GM23338 (cell line): ENCODE measurements around the gene EBLN1. TPM values are rescaled to one million over a fixed set of nuclear protein-coding genes. Genes with fewer than 3 reads are reported as not detected.
A peak's percentile ranks its signal among the peaks of the same experiment; 100 is the strongest.

Source experiments
- ATAC-seq: fragments of 200-7000 bp; cut with Tn5 transposase; 3 replicates; pipeline ENCODE4 v1.9.1; 2020
- DNase-seq: peaks from one replicate; pipeline ENCODE4 v3.0.0-alpha.2; 2015; ENCODE audit warnings: low spot score
- H2AFZ ChIP-seq: fragments of 200-600 bp; sonication (generic); 2 replicates; pipeline ENCODE4 v1.8.0; 2016; ENCODE audit warnings: antibody characterized with exemption, mild to moderate bottlenecking, moderate library complexity
- H3F3A ChIP-seq: fragments of 200-600 bp; sonication (generic); replicated peaks from 2 replicates; pipeline ENCODE4 v1.8.0; 2017; ENCODE audit warnings: antibody characterized with exemption, mixed run types, low read depth
- H3K27ac ChIP-seq: fragments of 200-600 bp; sonication (generic); 2 replicates; pipeline ENCODE4 v1.6.1; 2016; ENCODE audit warnings: low read depth
- H3K27me3 ChIP-seq: fragments of 200-600 bp; sonication (generic); 2 replicates; pipeline ENCODE4 v1.8.0; 2016; ENCODE audit warnings: mild to moderate bottlenecking, mixed run types, moderate library complexity; ENCODE audit not compliant: insufficient read depth
- H3K36me3 ChIP-seq: fragments of 200-600 bp; sonication (generic); 2 replicates; pipeline ENCODE4 v1.8.0; 2016; ENCODE audit warnings: mild to moderate bottlenecking; ENCODE audit not compliant: insufficient read depth
- H3K4me1 ChIP-seq: fragments of 200-600 bp; sonication (generic); 2 replicates; pipeline ENCODE4 v1.8.0; 2016; ENCODE audit warnings: mild to moderate bottlenecking, moderate library complexity; ENCODE audit not compliant: insufficient read depth
- H3K4me2 ChIP-seq: fragments of 200-600 bp; sonication (generic); 2 replicates; pipeline ENCODE4 v1.7.1; 2017; ENCODE audit warnings: mixed run types
- H3K4me3 ChIP-seq: fragments of 200-600 bp; sonication (generic); 2 replicates; pipeline ENCODE4 v1.6.1; 2016; ENCODE audit warnings: mixed run types
- H3K79me2 ChIP-seq: fragments of 200-600 bp; sonication (generic); replicated peaks from 2 replicates; pipeline ENCODE4 v1.8.0; 2017; ENCODE audit warnings: mild to moderate bottlenecking; ENCODE audit not compliant: insufficient read depth
- H3K9me2 ChIP-seq: fragments of 200-600 bp; sonication (generic); 2 replicates; pipeline ENCODE4 v1.8.0; 2017; ENCODE audit not compliant: insufficient read depth
- H4K20me1 ChIP-seq: fragments of 200-600 bp; sonication (generic); replicated peaks from 2 replicates; pipeline ENCODE4 v1.8.0; 2017; ENCODE audit warnings: mild to moderate bottlenecking; ENCODE audit not compliant: insufficient read depth
- H3K27ac Mint-ChIP-seq: 2 replicates; pipeline ENCODE4 v1.8.0; 2020; ENCODE audit warnings: inconsistent platforms, mild to moderate bottlenecking, moderate library complexity, mixed read lengths
- H3K27me3 Mint-ChIP-seq: 3 replicates; pipeline ENCODE4 v1.8.0; 2022; ENCODE audit warnings: low read depth, mild to moderate bottlenecking, moderate library complexity, mixed read lengths, inconsistent platforms; ENCODE audit not compliant: insufficient read depth, poor library complexity
- H3K36me3 Mint-ChIP-seq: 3 replicates; pipeline ENCODE4 v1.8.0; 2021; ENCODE audit warnings: low read depth, mild to moderate bottlenecking, inconsistent platforms, moderate library complexity, mixed read lengths
- H3K4me1 Mint-ChIP-seq: 3 replicates; pipeline ENCODE4 v1.8.0; 2020; ENCODE audit warnings: mild to moderate bottlenecking, inconsistent platforms, mixed read lengths
- H3K4me3 Mint-ChIP-seq: 3 replicates; pipeline ENCODE4 v1.8.0; 2021; ENCODE audit warnings: moderate library complexity, mild to moderate bottlenecking, inconsistent platforms, mixed read lengths
- H3K9me3 Mint-ChIP-seq: 3 replicates; pipeline ENCODE4 v1.8.0; 2020; ENCODE audit warnings: moderate library complexity, mild to moderate bottlenecking, inconsistent platforms, mixed read lengths
- EZH2 ChIP-seq: fragments of 200-600 bp; sonication (generic); IDR thresholded peaks from one replicate; pipeline ENCODE4 v1.8.0; 2017; ENCODE audit warnings: antibody characterized with exemption, mild to moderate bottlenecking, low read depth; ENCODE audit not compliant: unreplicated experiment
- EZH2phosphoT487 ChIP-seq: fragments of 200-600 bp; sonication (generic); IDR thresholded peaks from one replicate; pipeline ENCODE4 v1.8.1; 2018; ENCODE audit warnings: antibody characterized with exemption; ENCODE audit not compliant: unreplicated experiment
- JUNB ChIP-seq: IDR thresholded peaks from one replicate; pipeline ENCODE4 v1.6.1; 2016; ENCODE audit warnings: antibody characterized with exemption; ENCODE audit not compliant: unreplicated experiment
- NANOG ChIP-seq: IDR thresholded peaks from 2 replicates; pipeline ENCODE4 v1.6.1; 2016; ENCODE audit warnings: antibody characterized with exemption, borderline replicate concordance
- ZNF331 ChIP-seq: fragments of 250-450 bp; sonication (Bioruptor Pico); IDR thresholded peaks from 2 replicates; pipeline ENCODE4 v1.5.0; 2020; ENCODE audit warnings: low read depth, mild to moderate bottlenecking, moderate library complexity
- polyA plus RNA-seq: library from polyadenylated mRNA; unstranded; fragments of >200 nt; fragmentation: Nextera tagmentation; extraction: Ambion mirVana; gene quantifications from 2 replicates; pipeline ENCODE4 v1.2.1, GENCODE V29; 2016
- total RNA-seq: library from RNA; depleted of rRNA; stranded (reverse); fragments of >200 nt; shearing (Covaris generic); gene quantifications from 2 replicates; pipeline ENCODE4 v1.2.3, GENCODE V29; 2014; rRNA removed
- TF ChIP-seq, protein P1 (sequence below): IDR thresholded peaks from 2 replicates; pipeline ENCODE4 v1.6.1; 2016; ENCODE audit warnings: antibody characterized with exemption
- TF ChIP-seq, protein P2 (sequence below): fragments of 250-450 bp; sonication (Bioruptor Pico); IDR thresholded peaks from 2 replicates; pipeline ENCODE4 v1.5.0; 2020; ENCODE audit warnings: mild to moderate bottlenecking, moderate library complexity

EBLN1 gene
- total and polyA plus RNA-seq, 2 experiments from 2014 or later: not detected

DNA sequence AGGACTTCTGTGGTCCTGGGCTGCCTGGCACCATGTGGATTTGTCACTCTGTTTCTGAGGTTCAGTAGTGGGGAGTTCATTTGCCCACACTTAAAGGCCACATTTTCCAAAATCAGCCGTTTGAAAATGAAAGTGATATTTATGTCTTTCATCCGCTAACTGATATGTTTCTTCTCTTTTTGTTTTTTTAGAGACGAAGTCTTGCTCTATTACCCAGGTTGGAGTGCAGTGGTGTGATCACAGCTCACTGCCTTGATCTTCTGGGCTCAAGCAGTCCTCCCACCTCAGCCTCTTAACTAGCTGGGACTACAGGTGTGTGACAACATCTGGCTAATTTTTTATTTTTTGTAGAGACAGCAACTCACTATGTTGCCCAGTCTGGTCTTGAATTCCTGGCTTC is 58.6 kb downstream of the EBLN1 start:
- no peaks in the 10 kb centered on the region for H3F3A ChIP-seq
- DNase-seq (no peak), ATAC-seq (no peak)
- TF ChIP-seq, protein P1, sequence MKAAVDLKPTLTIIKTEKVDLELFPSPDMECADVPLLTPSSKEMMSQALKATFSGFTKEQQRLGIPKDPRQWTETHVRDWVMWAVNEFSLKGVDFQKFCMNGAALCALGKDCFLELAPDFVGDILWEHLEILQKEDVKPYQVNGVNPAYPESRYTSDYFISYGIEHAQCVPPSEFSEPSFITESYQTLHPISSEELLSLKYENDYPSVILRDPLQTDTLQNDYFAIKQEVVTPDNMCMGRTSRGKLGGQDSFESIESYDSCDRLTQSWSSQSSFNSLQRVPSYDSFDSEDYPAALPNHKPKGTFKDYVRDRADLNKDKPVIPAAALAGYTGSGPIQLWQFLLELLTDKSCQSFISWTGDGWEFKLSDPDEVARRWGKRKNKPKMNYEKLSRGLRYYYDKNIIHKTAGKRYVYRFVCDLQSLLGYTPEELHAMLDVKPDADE: no peak
- TF ChIP-seq NANOG (no peak), EZH2 (no peak), EZH2phosphoT487 (no peak), ZNF331 (CRISPR knock-in tag) (no peak), JUNB (no peak)
- TF ChIP-seq, protein P2, sequence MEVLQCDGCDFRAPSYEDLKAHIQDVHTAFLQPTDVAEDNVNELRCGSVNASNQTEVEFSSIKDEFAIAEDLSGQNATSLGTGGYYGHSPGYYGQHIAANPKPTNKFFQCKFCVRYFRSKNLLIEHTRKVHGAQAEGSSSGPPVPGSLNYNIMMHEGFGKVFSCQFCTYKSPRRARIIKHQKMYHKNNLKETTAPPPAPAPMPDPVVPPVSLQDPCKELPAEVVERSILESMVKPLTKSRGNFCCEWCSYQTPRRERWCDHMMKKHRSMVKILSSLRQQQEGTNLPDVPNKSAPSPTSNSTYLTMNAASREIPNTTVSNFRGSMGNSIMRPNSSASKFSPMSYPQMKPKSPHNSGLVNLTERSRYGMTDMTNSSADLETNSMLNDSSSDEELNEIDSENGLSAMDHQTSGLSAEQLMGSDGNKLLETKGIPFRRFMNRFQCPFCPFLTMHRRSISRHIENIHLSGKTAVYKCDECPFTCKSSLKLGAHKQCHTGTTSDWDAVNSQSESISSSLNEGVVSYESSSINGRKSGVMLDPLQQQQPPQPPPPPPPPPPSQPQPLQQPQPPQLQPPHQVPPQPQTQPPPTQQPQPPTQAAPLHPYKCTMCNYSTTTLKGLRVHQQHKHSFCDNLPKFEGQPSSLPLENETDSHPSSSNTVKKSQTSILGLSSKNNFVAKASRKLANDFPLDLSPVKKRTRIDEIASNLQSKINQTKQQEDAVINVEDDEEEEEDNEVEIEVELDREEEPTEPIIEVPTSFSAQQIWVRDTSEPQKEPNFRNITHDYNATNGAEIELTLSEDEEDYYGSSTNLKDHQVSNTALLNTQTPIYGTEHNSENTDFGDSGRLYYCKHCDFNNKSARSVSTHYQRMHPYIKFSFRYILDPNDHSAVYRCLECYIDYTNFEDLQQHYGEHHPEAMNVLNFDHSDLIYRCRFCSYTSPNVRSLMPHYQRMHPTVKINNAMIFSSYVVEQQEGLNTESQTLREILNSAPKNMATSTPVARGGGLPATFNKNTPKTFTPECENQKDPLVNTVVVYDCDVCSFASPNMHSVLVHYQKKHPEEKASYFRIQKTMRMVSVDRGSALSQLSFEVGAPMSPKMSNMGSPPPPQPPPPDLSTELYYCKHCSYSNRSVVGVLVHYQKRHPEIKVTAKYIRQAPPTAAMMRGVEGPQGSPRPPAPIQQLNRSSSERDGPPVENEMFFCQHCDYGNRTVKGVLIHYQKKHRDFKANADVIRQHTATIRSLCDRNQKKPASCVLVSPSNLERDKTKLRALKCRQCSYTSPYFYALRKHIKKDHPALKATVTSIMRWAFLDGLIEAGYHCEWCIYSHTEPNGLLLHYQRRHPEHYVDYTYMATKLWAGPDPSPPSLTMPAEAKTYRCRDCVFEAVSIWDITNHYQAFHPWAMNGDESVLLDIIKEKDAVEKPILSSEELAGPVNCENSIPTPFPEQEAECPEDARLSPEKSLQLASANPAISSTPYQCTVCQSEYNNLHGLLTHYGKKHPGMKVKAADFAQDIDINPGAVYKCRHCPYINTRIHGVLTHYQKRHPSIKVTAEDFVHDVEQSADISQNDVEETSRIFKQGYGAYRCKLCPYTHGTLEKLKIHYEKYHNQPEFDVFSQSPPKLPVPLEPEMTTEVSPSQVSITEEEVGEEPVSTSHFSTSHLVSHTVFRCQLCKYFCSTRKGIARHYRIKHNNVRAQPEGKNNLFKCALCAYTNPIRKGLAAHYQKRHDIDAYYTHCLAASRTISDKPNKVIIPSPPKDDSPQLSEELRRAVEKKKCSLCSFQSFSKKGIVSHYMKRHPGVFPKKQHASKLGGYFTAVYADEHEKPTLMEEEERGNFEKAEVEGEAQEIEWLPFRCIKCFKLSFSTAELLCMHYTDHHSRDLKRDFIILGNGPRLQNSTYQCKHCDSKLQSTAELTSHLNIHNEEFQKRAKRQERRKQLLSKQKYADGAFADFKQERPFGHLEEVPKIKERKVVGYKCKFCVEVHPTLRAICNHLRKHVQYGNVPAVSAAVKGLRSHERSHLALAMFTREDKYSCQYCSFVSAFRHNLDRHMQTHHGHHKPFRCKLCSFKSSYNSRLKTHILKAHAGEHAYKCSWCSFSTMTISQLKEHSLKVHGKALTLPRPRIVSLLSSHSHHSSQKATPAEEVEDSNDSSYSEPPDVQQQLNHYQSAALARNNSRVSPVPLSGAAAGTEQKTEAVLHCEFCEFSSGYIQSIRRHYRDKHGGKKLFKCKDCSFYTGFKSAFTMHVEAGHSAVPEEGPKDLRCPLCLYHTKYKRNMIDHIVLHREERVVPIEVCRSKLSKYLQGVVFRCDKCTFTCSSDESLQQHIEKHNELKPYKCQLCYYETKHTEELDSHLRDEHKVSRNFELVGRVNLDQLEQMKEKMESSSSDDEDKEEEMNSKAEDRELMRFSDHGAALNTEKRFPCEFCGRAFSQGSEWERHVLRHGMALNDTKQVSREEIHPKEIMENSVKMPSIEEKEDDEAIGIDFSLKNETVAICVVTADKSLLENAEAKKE (CRISPR knock-in tag): no peak
- no peaks in the 10 kb centered on the region for H3K79me2 ChIP-seq
- no peak overlapping the region for H3K4me3 Mint-ChIP-seq
- H3K27me3 Mint-ChIP-seq: no peaks in the 10 kb centered on the region
- H3K27me3 ChIP-seq: no peaks in the 10 kb centered on the region
- H3K9me3 Mint-ChIP-seq: no peaks in the 10 kb centered on the region
- H3K9me2 ChIP-seq: peaks cover 13% of the 10 kb centered on the region; the same call in 1 of the 2 replicates
- H3K4me2 ChIP-seq: no peak overlapping the region
- H3K27ac Mint-ChIP-seq: no peak overlapping the region
- peaks cover 14% of the 10 kb centered on the region for H3K4me1 ChIP-seq
- no peaks in the 10 kb centered on the region for H3K36me3 Mint-ChIP-seq
- peaks cover 7% of the 10 kb centered on the region for H3K4me1 Mint-ChIP-seq
- H2AFZ ChIP-seq: peak overlapping the region; percentile 70
- no peak overlapping the region for H3K4me3 ChIP-seq
- no peaks in the 10 kb centered on the region for H3K36me3 ChIP-seq
- no peaks in the 10 kb centered on the region for H4K20me1 ChIP-seq
- no peak overlapping the region for H3K27ac ChIP-seq

Other genes with a start within 250 kb of the EBLN1 start
- 45.3 and 50.8 TPM in 2 replicates for gene DNAJC1, start 214.3 kb downstream of the EBLN1 start, total RNA-seq
- gene DNAJC1, start 214.3 kb downstream of the EBLN1 start, polyA plus RNA-seq: 31.8 and 38.6 TPM in 2 replicates
- gene COMMD3, start 98.4 kb upstream of the EBLN1 start, total RNA-seq: 1.1 and 2.5 TPM in 2 replicates
- gene COMMD3, start 98.4 kb upstream of the EBLN1 start, polyA plus RNA-seq: 5.2 and 6.0 TPM in 2 replicates
- 9.7 and 10.7 TPM in 2 replicates for gene BMI1, start 103.1 kb upstream of the EBLN1 start, total RNA-seq
- 2.0 and 2.3 TPM in 2 replicates for gene BMI1, start 103.1 kb upstream of the EBLN1 start, polyA plus RNA-seq
- gene SPAG6, start 127.5 kb upstream of the EBLN1 start, total RNA-seq: 0.12 TPM in 1 of 2 replicates, not detected in the other
- 0.21 and 0.33 TPM in 2 replicates for gene SPAG6, start 127.5 kb upstream of the EBLN1 start, polyA plus RNA-seq